Cardiac muscle cell (in vitro differentiated cells and primary cell): ENCODE data around the gene SOAT2. TPM values are rescaled to one million over a fixed set of nuclear protein-coding genes. Genes with fewer than 3 reads are reported as not detected.

Experiments
- DNase-seq, 2 donors: peaks; one replicate each; pipeline versions ENCODE4 v3.0.0 to v3.0.0-alpha.2; 2010 to 2017; ENCODE audit warnings: low read depth in 1 of 2, low spot score in 1 of 2
- H3K27ac ChIP-seq: fragments of 200-600 bp; sonication (generic); 2 replicates; pipeline ENCODE4 v1.5.1; 2016
- H3K27me3 ChIP-seq: fragments of 200-600 bp; sonication (generic); 2 replicates; pipeline ENCODE4 v1.6.0; 2016; ENCODE audit warnings: control low read depth
- H3K36me3 ChIP-seq: fragments of 200-600 bp; sonication (generic); 2 replicates; pipeline ENCODE4 v1.5.1; 2016; ENCODE audit warnings: control low read depth
- H3K4me1 ChIP-seq: fragments of 200-600 bp; sonication (generic); 2 replicates; pipeline ENCODE4 v1.8.1; 2017; ENCODE audit warnings: low read depth, mild to moderate bottlenecking, mixed run types
- H3K4me3 ChIP-seq: fragments of 200-600 bp; sonication (generic); 2 replicates; pipeline ENCODE4 v1.5.1; 2016; ENCODE audit warnings: mild to moderate bottlenecking
- H3K9me3 ChIP-seq: fragments of 200-600 bp; sonication (generic); 2 replicates; pipeline ENCODE4 v1.5.1; 2017; ENCODE audit warnings: low read depth, mild to moderate bottlenecking, control low read depth
- polyA plus RNA-seq: library from polyadenylated mRNA; unstranded; fragments of >200 nt; fragmentation: Nextera tagmentation; extraction: Ambion mirVana; gene quantifications from 2 replicates; pipeline ENCODE4 v1.2.1, GENCODE V29; 2016
- total RNA-seq: library from RNA; depleted of rRNA; stranded (reverse); fragments of >200 nt; gene quantifications from 2 replicates; pipeline ENCODE4 v1.2.3, GENCODE V29; 2016
- TF ChIP-seq, protein P1 (sequence below): IDR thresholded peaks from 2 replicates; pipeline ENCODE4 v1.5.1; 2012; ENCODE audit warnings: low read depth, mild to moderate bottlenecking, low read length

The SOAT2 gene
- total and polyA plus RNA-seq, 2 experiments from 2014 or later = 0.57 to 1.9 TPM

DNA sequence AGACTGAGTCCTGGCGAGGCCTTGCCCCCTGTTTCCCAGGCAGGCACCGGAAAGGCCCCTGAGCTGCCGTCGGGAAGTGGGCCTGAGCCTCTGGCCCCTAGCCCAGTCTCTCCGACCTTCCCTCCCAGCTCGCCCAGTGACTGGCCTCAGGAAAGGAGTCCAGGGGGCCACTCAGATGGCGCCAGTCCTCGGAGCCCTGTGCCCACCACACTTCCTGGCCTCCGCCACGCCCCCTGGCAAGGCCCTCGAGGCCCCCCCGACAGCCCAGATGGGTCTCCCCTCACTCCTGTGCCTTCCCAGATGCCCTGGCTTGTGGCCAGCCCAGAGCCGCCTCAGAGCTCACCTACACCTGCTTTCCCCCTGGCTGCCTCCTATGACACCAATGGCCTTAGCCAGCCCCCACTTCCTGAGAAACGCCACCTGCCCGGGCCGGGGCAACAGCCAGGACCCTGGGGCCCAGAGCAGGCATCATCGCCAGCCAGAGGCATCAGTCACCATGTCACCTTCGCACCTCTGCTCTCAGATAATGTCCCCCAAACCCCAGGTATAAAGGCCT lies 42.5 kb upstream of the SOAT2 start:
- TF ChIP-seq, protein P1, sequence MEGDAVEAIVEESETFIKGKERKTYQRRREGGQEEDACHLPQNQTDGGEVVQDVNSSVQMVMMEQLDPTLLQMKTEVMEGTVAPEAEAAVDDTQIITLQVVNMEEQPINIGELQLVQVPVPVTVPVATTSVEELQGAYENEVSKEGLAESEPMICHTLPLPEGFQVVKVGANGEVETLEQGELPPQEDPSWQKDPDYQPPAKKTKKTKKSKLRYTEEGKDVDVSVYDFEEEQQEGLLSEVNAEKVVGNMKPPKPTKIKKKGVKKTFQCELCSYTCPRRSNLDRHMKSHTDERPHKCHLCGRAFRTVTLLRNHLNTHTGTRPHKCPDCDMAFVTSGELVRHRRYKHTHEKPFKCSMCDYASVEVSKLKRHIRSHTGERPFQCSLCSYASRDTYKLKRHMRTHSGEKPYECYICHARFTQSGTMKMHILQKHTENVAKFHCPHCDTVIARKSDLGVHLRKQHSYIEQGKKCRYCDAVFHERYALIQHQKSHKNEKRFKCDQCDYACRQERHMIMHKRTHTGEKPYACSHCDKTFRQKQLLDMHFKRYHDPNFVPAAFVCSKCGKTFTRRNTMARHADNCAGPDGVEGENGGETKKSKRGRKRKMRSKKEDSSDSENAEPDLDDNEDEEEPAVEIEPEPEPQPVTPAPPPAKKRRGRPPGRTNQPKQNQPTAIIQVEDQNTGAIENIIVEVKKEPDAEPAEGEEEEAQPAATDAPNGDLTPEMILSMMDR = no peak
- peak in 1 of 2 donors; percentile 2 for DNase-seq
- Histone ChIP-seq H3K27me3 (no peaks in the 10 kb centered on the region), H3K4me1 (peaks cover 13% of the 10 kb centered on the region), H3K36me3 (no peaks in the 10 kb centered on the region), H3K4me3 (no peak overlapping the region), H3K27ac (no peak overlapping the region), H3K9me3 (no peaks in the 10 kb centered on the region)

DNA sequence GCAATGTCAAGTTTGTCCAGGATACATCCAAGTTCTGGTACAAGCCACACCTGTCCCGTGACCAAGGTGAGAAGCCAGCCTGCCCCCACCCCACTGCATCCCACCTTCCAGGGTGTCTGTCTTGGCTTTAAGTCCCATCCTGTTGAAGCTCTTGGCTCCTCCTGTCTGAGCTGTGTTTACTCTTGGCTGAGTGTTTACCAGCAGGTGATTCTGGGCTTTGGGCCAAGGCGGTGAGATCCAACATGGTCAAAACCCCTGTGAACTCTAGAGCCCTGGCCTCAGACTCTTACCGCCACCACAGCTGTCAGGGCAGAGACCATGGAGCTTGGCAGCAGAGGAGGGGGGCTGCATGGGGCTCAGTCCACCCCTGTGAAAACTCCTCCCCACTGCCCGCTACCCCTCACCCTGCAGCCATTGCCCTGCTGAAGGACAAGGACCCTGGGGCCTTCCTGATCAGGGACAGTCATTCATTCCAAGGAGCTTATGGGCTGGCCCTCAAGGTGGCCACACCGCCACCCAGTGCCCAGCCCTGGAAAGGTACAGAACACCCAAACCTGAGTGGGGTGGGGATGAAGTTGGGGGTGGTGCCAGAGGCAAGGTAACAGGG lies 41.8 kb upstream of the SOAT2 start:
- peak in 1 of 2 donors; percentile 9 for DNase-seq
- Histone ChIP-seq H3K27ac (no peak overlapping the region), H3K9me3 (no peaks in the 10 kb centered on the region), H3K4me1 (peaks cover 13% of the 10 kb centered on the region), H3K36me3 (no peaks in the 10 kb centered on the region), H3K27me3 (no peaks in the 10 kb centered on the region), H3K4me3 (no peak overlapping the region)
- TF ChIP-seq, protein P1 = peak; percentile 22

DNA sequence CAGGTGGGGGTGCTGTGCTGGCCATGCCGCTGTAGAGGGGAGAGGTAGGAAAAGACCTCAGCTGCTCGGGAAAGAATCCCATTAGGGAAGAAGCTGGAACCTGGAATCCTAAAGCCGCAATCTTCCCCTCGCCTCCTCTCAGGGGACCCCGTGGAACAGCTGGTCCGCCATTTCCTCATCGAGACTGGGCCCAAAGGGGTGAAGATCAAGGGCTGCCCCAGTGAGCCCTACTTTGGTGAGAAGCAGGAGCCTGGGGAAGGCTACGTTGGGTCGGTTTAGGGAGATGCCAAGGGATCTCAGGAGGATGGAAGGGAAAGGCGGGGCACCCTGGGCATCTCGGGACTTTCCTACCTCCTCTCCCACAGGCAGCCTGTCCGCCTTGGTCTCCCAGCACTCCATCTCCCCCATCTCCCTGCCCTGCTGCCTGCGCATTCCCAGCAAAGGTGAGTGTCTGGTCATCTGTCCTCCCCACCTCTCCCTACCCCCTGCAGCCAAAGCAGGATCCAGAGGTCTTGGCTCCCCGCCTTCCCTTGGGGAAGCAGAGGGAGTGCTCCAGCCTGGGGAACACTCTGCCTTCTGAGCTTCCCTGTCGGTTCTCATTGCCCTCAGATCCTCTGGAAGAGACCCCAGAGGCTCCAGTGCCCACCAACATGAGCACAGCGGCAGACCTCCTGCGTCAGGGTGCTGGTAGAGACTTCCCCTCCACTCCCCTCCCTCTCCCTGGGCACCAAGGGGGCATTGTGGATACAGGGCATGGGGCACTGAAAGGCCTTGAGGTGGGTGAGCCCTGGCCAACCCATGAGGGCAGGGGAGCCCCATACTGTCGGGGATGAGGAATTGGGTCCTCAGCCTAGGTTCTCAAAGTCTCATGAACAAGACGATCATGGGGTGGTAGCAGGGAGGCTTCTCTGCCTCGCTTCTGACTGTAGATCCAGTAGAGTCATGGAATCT lies 41.0 kb upstream of the SOAT2 start:
- no peaks in the 10 kb centered on the region for H3K36me3 ChIP-seq
- peak overlapping the region; percentile 43 for H3K27ac ChIP-seq
- DNase-seq = no peak
- no peaks in the 10 kb centered on the region for H3K9me3 ChIP-seq
- H3K27me3 ChIP-seq = no peaks in the 10 kb centered on the region
- H3K4me3 ChIP-seq = no peak overlapping the region
- TF ChIP-seq, protein P1 = no peak
- H3K4me1 ChIP-seq = peaks cover 13% of the 10 kb centered on the region

DNA sequence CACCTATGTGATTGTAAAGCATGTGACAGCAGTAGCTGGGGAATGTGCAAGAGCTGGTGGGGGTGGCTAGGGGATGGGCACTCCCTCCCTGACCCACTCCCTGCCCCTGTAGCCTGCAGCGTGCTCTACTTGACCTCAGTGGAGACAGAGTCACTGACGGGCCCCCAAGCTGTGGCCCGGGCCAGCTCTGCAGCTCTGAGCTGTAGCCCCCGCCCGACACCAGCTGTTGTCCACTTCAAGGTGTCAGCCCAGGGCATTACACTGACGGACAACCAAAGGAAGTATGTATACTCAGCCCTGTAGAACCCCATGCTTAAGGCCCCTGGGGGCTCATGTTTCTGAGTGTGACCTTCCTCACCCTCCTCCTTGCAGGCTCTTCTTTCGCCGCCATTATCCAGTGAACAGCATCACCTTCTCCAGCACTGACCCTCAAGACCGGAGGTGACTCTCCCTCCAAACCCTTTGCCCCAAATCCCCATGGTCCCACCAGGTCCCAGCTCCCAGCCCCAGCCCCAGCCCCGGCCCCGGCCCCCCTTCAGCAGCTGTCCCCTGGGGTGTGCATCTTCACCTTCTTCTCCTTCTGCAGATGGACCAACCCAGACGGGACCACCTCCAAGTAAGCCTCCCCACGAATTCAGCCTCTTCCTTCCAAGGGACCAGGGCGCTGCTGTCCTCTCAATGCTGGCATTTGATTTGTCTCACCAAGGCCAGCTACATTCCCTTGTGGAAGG lies 40.1 kb upstream of the SOAT2 start:
- Histone ChIP-seq H3K4me3 (no peak overlapping the region), H3K36me3 (no peaks in the 10 kb centered on the region), H3K9me3 (no peaks in the 10 kb centered on the region), H3K4me1 (peaks cover 13% of the 10 kb centered on the region), H3K27me3 (no peaks in the 10 kb centered on the region), H3K27ac (peak overlapping the region; percentile 43)
- DNase-seq = peak in 1 of 2 donors; percentile 3
- TF ChIP-seq, protein P1 = no peak
